Stimulated activated CD8-positive, alpha-beta memory T cell treated with anti-CD3 and anti-CD28 coated beads, Interleukin-12 subunit alpha, Interleukin-12 subunit beta, amount 100 ng/mL, for 1 hour (primary cell): Measurements from ENCODE around the gene DCXR.
"Not testable (repeated sequence)": the region's sequence is repeated elsewhere in the genome, so short reads cannot be mapped to it uniquely, and the experiment has no call there.

Experiments
- DNase-seq: peaks from one replicate; pipeline ENCODE4 v3.0.0-alpha.2; 2020; ENCODE audit warnings: low read depth

The DCXR gene

GRCh38 chr17:82039695-82040299 lies 2.3 kb upstream of the DCXR start:
- no peak for DNase-seq

GRCh38 chr17:82038796-82039409 lies 1.4 kb upstream of the DCXR start:
- not testable (repeated sequence) for DNase-seq

GRCh38 chr17:82037889-82038195 lies 345 bp upstream of the DCXR start:
- no peak for DNase-seq

GRCh38 chr17:82036634-82037091 lies 834 bp downstream of the DCXR start:
- no peak for DNase-seq

- DNase-seq, result no peak
These were observed 1.4 kb downstream of the DCXR start for GRCh38 chr17:82035956-82036633.

GRCh38 chr17:82035488-82035887 lies 2.0 kb downstream of the DCXR start:
- DNase-seq, result no peak

- no peak for DNase-seq
These were observed 3.0 kb downstream of the DCXR start for GRCh38 chr17:82034371-82035011.

GRCh38 chr17:82033359-82034085 lies 4.0 kb downstream of the DCXR start:
- no peak for DNase-seq

GRCh38 chr17:82031885-82032627 lies 5.4 kb downstream of the DCXR start:
- no peak for DNase-seq

- no peak for DNase-seq
These were observed 6.1 kb downstream of the DCXR start, which contains the start of gene RAC3 for GRCh38 chr17:82031303-82031884. RAC3 (plus strand) TSS chr17:82031678; CDS start chr17:82031762, 84 bp downstream.

- peak; percentile 67 for DNase-seq
These were observed 6.8 kb downstream of the DCXR start for GRCh38 chr17:82030470-82031302.

- DNase-seq, result no peak
These were observed 7.5 kb downstream of the DCXR start for GRCh38 chr17:82029990-82030469.

- no peak for DNase-seq
These were observed 8.1 kb downstream of the DCXR start for GRCh38 chr17:82029391-82029790.

GRCh38 chr17:82028966-82029365 lies 8.5 kb downstream of the DCXR start:
- no peak for DNase-seq

GRCh38 chr17:82028246-82028645 lies 9.3 kb downstream of the DCXR start:
- DNase-seq, result no peak

GRCh38 chr17:82025401-82026107 lies 11.9 kb downstream of the DCXR start:
- DNase-seq, result no peak

GRCh38 chr17:82024859-82025258 lies 12.6 kb downstream of the DCXR start:
- DNase-seq, result no peak

- DNase-seq, result no peak
These were observed 13.9 kb downstream of the DCXR start for GRCh38 chr17:82023447-82024241.
